Keratinocyte (primary cell): ENCODE results near the gene ID1. TPM values are rescaled to one million over a fixed set of nuclear protein-coding genes. Genes with fewer than 3 reads are reported as not detected.

Experiments used
- DNase-seq: peaks from one replicate; pipeline ENCODE4 v3.0.0-alpha.2; 2011; ENCODE audit warnings: low read depth, missing footprints, low spot score
- FAIRE-seq: peaks from 2 replicates; lab custom pipeline; 2011; peaks lifted over from hg19 to GRCh38; lab: Jason Lieb, UNC
- H2AFZ ChIP-seq: 2 replicates; pipeline ENCODE4 v1.6.0; 2012; ENCODE audit warnings: low read length, control low read depth, inconsistent platforms; ENCODE audit not compliant: control insufficient read depth
- H3K27ac ChIP-seq: 2 replicates; pipeline ENCODE4 v1.5.1; 2011; ENCODE audit warnings: low read length; ENCODE audit not compliant: control insufficient read depth, insufficient read depth
- H3K27me3 ChIP-seq: 3 replicates; pipeline ENCODE4 v1.6.0; 2011; ENCODE audit warnings: low read length; ENCODE audit not compliant: control insufficient read depth, insufficient read depth; ENCODE audit errors: extremely low read depth
- H3K36me3 ChIP-seq, 2 experiments: 2 replicates in 1 of 2; 3 replicates in 1 of 2; pipeline ENCODE4 v1.5.1; 2011; ENCODE audit warnings: low read length in 2 of 2, mild to moderate bottlenecking in 1 of 2; ENCODE audit not compliant: control insufficient read depth in 2 of 2, insufficient read depth in 2 of 2; ENCODE audit errors: extremely low read depth in 1 of 2
- H3K4me1 ChIP-seq: 3 replicates; pipeline ENCODE4 v1.5.1; 2011; ENCODE audit warnings: low read length; ENCODE audit not compliant: control insufficient read depth, insufficient read depth; ENCODE audit errors: extremely low read depth
- H3K4me2 ChIP-seq: 3 replicates; pipeline ENCODE4 v1.6.0; 2011; ENCODE audit warnings: low read depth, low read length; ENCODE audit not compliant: control insufficient read depth, insufficient read depth; ENCODE audit errors: extremely low read depth
- H3K4me3 ChIP-seq, 3 experiments: fragments of 200-600 bp in 1 of 3; sonication (generic) in 1 of 3; 2 replicates in 2 of 3; 3 replicates in 1 of 3; pipeline ENCODE4 v1.5.1; 2011 to 2016; ENCODE audit warnings: low read length in 3 of 3, mild to moderate bottlenecking in 3 of 3, control low read depth in 2 of 3, inconsistent platforms in 1 of 3, low read depth in 1 of 3, mixed read lengths in 1 of 3, mixed run types in 1 of 3, moderate library complexity in 1 of 3; ENCODE audit not compliant: control insufficient read depth in 2 of 3, insufficient read depth in 2 of 3; ENCODE audit errors: extremely low read depth in 1 of 3
- H3K79me2 ChIP-seq: 2 replicates; pipeline ENCODE4 v1.6.0; 2012; ENCODE audit warnings: low read length; ENCODE audit not compliant: control insufficient read depth, insufficient read depth
- H3K9ac ChIP-seq: 3 replicates; pipeline ENCODE4 v1.6.0; 2011; ENCODE audit warnings: low read length; ENCODE audit not compliant: control insufficient read depth, insufficient read depth; ENCODE audit errors: extremely low read depth
- H3K9me1 ChIP-seq: 3 replicates; pipeline ENCODE4 v1.6.0; 2011; ENCODE audit warnings: low read length; ENCODE audit not compliant: control insufficient read depth, insufficient read depth; ENCODE audit errors: extremely low read depth
- H3K9me3 ChIP-seq: 2 replicates; pipeline ENCODE4 v1.5.1; 2012; ENCODE audit warnings: low read depth, low read length; ENCODE audit not compliant: control insufficient read depth
- H4K20me1 ChIP-seq: 3 replicates; pipeline ENCODE4 v1.6.0; 2011; ENCODE audit warnings: low read length; ENCODE audit not compliant: control insufficient read depth, insufficient read depth; ENCODE audit errors: extremely low read depth
- EZH2 ChIP-seq: IDR thresholded peaks from one replicate; pipeline ENCODE4 v1.6.1; 2012; ENCODE audit warnings: inconsistent platforms, mild to moderate bottlenecking, low read length, moderate library complexity
- dilution Hi-C: fragments of 300-500 bp; cut with MboI; formaldehyde crosslinking; loops from one replicate; pipeline ENCODE4 v1.7.0; 2020; ENCODE audit warnings: low sequenced_read_pairs; ENCODE audit not compliant: extremely low pct_ligation_motif_present
- polyA plus RNA-seq, 5 experiments: library from polyadenylated mRNA; depleted of rRNA in 3 of 5; stranded (reverse) in 3 of 5; stranded (forward) in 1 of 5; unstranded in 1 of 5; fragments of >200 nt; gene quantifications; 1 replicate in 1 of 5; 2 replicates in 3 of 5; 3 replicates in 1 of 5; pipeline versions ENCODE4 v1.2.1 to v1.2.3, GENCODE V29; 2011 to 2012; ENCODE audit warnings: missing spikeins in 2 of 5, low read depth in 1 of 5, low replicate concordance in 1 of 5
- TF ChIP-seq, protein P1 (sequence below), 3 experiments: IDR thresholded peaks in 1 of 3; conservative IDR thresholded peaks in 1 of 3; optimal IDR thresholded peaks in 1 of 3; 2 replicates in 2 of 3; 3 replicates in 1 of 3; pipeline versions ENCODE3 to v1.5.1; 2011; ENCODE audit warnings: low read length in 3 of 3, mild to moderate bottlenecking in 3 of 3, moderate library complexity in 2 of 3, control low read depth in 1 of 3, inconsistent platforms in 1 of 3; ENCODE audit not compliant: insufficient read depth in 2 of 3; ENCODE audit errors: extremely low read depth in 1 of 3

ID1 gene
- polyA plus RNA-seq, 1 donor (not counting 4 experiments of a cell fraction or from before 2014, with no cell fraction given), result 24.4 TPM

DNA sequence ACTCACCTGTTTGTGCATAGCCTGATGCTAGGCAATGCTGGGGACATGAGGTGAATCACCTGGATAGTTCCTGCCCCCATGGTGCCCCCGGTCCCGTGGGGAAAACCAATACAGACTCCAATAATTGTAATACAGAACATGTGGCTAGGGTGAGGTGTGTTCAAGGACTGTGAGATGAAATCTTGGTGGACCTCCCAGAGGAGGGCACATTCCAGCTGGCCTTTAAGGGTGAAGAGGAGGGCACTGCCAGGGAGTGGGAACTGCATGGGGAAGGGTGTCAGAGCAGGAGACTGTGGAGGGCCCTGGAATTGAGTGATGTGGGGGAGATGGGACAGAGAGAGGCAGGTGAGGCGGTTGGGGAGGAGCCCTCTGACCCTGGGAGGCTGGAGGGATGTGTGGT, 35.2 kb downstream of the ID1 start:
- no peak overlapping the region for H3K4me3 ChIP-seq
- dilution Hi-C loops, result no loop called here
- FAIRE-seq (no peak), DNase-seq (no peak)
- no peaks in the 10 kb centered on the region for H3K79me2 ChIP-seq
- no peak overlapping the region for H3K9ac ChIP-seq
- no peaks in the 10 kb centered on the region for H3K36me3 ChIP-seq
- no peaks in the 10 kb centered on the region for H3K9me1 ChIP-seq
- no peak overlapping the region for H3K4me2 ChIP-seq
- no peaks in the 10 kb centered on the region for H4K20me1 ChIP-seq
- H3K27ac ChIP-seq, result no peak overlapping the region
- H3K4me1 ChIP-seq, result no peaks in the 10 kb centered on the region
- H3K27me3 ChIP-seq, result peaks cover 19% of the 10 kb centered on the region
- no peaks in the 10 kb centered on the region for H3K9me3 ChIP-seq
- TF ChIP-seq, protein P1, sequence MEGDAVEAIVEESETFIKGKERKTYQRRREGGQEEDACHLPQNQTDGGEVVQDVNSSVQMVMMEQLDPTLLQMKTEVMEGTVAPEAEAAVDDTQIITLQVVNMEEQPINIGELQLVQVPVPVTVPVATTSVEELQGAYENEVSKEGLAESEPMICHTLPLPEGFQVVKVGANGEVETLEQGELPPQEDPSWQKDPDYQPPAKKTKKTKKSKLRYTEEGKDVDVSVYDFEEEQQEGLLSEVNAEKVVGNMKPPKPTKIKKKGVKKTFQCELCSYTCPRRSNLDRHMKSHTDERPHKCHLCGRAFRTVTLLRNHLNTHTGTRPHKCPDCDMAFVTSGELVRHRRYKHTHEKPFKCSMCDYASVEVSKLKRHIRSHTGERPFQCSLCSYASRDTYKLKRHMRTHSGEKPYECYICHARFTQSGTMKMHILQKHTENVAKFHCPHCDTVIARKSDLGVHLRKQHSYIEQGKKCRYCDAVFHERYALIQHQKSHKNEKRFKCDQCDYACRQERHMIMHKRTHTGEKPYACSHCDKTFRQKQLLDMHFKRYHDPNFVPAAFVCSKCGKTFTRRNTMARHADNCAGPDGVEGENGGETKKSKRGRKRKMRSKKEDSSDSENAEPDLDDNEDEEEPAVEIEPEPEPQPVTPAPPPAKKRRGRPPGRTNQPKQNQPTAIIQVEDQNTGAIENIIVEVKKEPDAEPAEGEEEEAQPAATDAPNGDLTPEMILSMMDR (optimal IDR thresholded peaks at IDR 0.05 in 1 of 3, IDR thresholded peaks at IDR 0.05 in 1 of 3, conservative IDR thresholded peaks at IDR 0.05 in 1 of 3; ENCODE audit: extremely low read depth in 1 of 3, insufficient read depth in 2 of 3, low read length in 3 of 3), result no peak
- TF ChIP-seq EZH2, result no peak
- H2AFZ ChIP-seq, result no peak overlapping the region

DNA sequence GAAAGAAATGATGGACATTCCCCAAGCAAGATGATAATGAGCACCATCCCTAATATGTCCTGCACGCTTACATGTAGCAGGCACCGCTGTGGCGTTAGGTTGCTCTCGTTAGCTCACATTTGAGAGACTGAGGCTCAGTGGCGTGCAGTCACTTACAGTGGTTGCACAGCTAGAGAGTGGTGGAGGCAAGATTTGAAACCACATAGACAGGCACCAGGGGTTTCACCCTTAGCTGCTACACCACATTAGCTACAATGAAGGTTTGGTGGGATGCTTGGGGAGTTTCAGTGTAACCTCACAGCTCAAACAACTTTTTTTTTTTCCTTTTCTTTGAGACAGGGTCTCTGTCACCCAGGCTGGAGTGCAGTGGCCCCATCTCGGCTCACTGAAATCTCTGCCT, 36.3 kb downstream of the ID1 start:
- Histone ChIP-seq H3K9me3 (no peaks in the 10 kb centered on the region), H3K4me3 (no peak overlapping the region), H4K20me1 (no peaks in the 10 kb centered on the region), H3K36me3 (no peaks in the 10 kb centered on the region), H2AFZ (no peak overlapping the region), H3K9ac (no peak overlapping the region), H3K27me3 (peaks cover 19% of the 10 kb centered on the region), H3K4me2 (no peak overlapping the region), H3K79me2 (no peaks in the 10 kb centered on the region), H3K9me1 (no peaks in the 10 kb centered on the region), H3K4me1 (no peaks in the 10 kb centered on the region), H3K27ac (no peak overlapping the region)
- DNase-seq (no peak), FAIRE-seq (no peak)
- dilution Hi-C loops, result no loop called here
- TF ChIP-seq, protein P1 (optimal IDR thresholded peaks at IDR 0.05 in 1 of 3, IDR thresholded peaks at IDR 0.05 in 1 of 3, conservative IDR thresholded peaks at IDR 0.05 in 1 of 3; ENCODE audit: extremely low read depth in 1 of 3, insufficient read depth in 2 of 3, low read length in 3 of 3), result no peak
- no peak for TF ChIP-seq EZH2
